GM06990 (cell line): ENCODE measurements around the gene NMNAT1.
A peak's percentile ranks its signal among the peaks of the same experiment; 100 is the strongest.

ENCODE experiments used
- DNase-seq: peaks from one replicate; pipeline ENCODE4 v3.0.0-alpha.2; 2011; ENCODE audit not compliant: insufficient read length; ENCODE audit errors: extremely low read depth
- H3K27me3 ChIP-seq: replicated peaks from 2 replicates; pipeline ENCODE4 v1.6.0; 2011; ENCODE audit warnings: low read length; ENCODE audit not compliant: control insufficient read depth, insufficient read depth
- H3K36me3 ChIP-seq: 2 replicates; pipeline ENCODE4 v1.5.1; 2011; ENCODE audit warnings: low read length; ENCODE audit not compliant: control insufficient read depth, insufficient read depth
- H3K4me3 ChIP-seq: replicated peaks from 2 replicates; pipeline ENCODE4 v1.5.1; 2011; ENCODE audit warnings: low read depth, mild to moderate bottlenecking, control low read depth, low read length
- TF ChIP-seq, protein P1 (sequence below): IDR thresholded peaks from 2 replicates; pipeline ENCODE4 v1.5.1; 2011; ENCODE audit warnings: low read length, control low read depth, mild to moderate bottlenecking, inconsistent platforms; ENCODE audit not compliant: insufficient read depth, poor library complexity, severe bottlenecking

The NMNAT1 gene

DNA sequence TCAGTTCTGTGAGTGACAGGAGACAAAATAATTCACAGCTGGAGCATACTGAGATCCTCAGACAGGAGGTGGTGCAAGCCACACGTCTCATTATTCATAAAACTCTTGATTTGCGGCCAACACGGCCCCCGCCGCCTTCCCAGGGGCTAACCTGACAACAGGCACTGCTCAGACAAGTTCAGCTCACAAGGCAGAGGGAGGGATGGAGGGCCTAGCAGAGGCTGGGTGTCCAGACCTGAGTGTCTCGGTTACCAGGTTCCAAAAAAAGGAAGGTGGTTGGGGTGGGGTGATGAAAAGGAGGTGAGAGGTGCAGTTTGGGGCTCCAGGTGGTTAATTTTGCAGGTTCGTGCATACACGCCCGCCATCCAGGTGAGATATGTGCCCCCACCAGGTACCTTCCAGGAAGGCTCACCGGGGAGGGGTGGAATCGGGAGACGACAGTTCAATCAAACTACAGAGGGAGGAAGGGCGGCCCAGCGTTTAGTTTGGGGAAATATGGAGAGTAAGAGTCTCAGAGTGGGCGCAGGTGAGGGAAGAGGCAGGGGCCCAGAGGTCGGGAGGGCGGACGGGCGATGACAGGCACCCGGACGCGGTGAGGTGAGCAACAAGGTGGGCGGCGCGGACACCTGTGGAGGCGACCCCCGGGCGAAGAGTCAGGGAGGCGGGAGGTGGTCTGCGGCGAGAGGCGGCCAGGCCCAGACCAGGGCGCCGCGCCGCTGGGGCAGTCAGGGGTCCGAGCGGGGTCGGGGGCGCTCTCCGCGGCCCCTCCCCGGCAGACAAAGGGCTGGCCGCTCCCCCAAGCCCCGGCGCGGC is 33.8 kb upstream of the NMNAT1 start:
- H3K4me3 ChIP-seq = peak overlapping the region; percentile 79
- peak; percentile 38 for DNase-seq
- H3K36me3 ChIP-seq = no peaks in the 10 kb centered on the region
- TF ChIP-seq, protein P1, sequence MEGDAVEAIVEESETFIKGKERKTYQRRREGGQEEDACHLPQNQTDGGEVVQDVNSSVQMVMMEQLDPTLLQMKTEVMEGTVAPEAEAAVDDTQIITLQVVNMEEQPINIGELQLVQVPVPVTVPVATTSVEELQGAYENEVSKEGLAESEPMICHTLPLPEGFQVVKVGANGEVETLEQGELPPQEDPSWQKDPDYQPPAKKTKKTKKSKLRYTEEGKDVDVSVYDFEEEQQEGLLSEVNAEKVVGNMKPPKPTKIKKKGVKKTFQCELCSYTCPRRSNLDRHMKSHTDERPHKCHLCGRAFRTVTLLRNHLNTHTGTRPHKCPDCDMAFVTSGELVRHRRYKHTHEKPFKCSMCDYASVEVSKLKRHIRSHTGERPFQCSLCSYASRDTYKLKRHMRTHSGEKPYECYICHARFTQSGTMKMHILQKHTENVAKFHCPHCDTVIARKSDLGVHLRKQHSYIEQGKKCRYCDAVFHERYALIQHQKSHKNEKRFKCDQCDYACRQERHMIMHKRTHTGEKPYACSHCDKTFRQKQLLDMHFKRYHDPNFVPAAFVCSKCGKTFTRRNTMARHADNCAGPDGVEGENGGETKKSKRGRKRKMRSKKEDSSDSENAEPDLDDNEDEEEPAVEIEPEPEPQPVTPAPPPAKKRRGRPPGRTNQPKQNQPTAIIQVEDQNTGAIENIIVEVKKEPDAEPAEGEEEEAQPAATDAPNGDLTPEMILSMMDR = no peak
- no peaks in the 10 kb centered on the region for H3K27me3 ChIP-seq

DNA sequence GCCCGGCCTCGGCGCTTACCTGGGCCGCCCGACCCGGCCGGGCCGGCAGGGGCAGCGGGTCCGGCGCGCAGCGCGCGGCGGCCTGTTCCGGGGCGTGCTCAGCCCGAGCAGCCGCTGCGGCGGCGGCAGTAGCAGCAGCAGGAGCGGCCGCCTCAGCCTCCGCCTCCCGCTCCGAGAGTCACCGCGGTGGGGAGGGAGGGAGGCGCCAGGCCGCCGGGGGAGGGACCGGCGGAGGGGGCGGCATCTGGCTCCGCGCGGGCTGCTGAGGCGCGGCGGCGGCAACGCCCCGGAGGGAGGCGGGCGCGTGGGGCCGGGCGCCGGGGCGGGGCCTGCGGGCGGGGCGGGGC is 33.2 kb upstream of the NMNAT1 start, which contains the start of gene CTNNBIP1:
Gene CTNNBIP1 (minus strand): TSS at position 194 of the 347 bp plus-strand sequence. CDS start 38,205 bp downstream, outside the sequence.
- DNase-seq = no peak
- TF ChIP-seq, protein P1 = no peak

DNA sequence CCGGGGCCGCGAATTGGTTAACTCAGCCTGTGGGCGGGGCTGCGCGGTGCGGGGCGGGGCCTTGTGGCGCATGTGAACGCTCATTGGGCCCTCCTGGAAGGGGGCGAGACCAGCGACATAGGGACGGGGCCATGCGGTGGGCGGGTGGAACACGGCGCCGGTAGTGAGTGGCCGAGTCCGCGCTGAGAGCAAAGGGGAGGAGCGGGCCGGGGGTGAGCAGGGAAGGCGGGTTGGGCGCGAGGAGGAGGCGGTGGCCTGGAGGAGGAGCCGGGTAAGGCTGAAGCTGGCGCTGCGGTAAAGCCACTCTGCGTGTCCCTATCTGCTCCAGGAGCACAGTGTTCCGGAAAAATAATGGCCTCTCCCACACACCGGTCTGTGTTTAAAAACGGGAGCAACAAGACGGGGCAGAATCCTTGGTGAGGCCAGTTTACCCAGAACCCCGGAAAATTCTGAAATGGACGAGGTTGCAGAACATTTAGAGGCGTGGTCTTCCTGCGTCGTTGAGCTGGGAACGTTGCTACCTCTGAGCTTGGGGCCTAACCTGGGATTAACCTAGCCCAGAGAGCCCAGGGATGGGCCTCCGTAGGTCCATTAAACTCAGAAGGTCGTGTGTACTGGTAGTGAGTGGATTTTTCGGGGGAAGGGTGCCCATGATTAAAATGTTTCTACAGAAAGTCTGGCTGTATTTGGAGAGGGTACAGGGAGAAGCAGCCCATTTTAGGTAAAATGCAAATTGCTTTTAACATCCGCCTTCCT is 32.7 kb upstream of the NMNAT1 start:
- Histone ChIP-seq H3K4me3 (peak overlapping the region; percentile 78), H3K36me3 (no peaks in the 10 kb centered on the region), H3K27me3 (no peaks in the 10 kb centered on the region)
- DNase-seq = peak; percentile 99
- TF ChIP-seq, protein P1 = no peak

More for the DNA sequence above, 33.2 kb upstream of the NMNAT1 start, which contains the start of gene CTNNBIP1:
- no peaks in the 10 kb centered on the region for H3K36me3 ChIP-seq
- H3K4me3 ChIP-seq = peak within 1 kb of the TSS; percentile 79
- no peaks in the 10 kb centered on the region for H3K27me3 ChIP-seq

DNA sequence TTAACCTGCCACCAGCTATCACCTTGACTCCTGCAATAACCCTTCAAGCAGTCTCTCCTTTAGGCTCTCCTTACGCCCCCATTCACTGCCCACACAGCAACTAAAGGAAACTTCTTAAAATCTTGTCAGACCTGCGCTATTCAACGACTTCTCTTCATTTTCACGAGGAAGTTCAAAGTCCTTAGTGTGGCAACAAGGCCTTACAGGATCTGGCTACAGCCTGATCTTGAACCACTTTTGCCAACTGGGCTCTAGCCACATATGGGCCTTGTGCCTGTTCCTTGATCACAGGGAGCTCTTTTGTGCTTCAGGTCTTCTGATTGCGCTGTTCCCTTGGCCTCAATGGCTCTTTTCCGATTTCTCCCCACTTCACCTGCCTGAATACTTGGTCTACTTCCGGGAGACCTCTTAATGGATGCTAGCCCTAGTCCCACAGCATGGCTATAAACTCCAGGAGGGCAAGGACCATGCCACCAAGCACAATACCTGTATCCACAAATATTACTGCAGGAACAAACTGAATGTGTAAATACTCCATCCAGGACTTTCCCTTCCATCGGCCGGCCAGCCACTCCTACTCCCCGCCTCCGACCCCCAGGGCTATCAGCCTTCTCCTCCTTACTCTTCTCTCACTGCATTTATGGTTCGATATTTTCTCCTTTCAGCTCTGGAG is 30.9 kb upstream of the NMNAT1 start:
- Histone ChIP-seq H3K4me3 (no peak overlapping the region), H3K27me3 (no peaks in the 10 kb centered on the region), H3K36me3 (no peaks in the 10 kb centered on the region)
- no peak for DNase-seq
- TF ChIP-seq, protein P1 = no peak

DNA sequence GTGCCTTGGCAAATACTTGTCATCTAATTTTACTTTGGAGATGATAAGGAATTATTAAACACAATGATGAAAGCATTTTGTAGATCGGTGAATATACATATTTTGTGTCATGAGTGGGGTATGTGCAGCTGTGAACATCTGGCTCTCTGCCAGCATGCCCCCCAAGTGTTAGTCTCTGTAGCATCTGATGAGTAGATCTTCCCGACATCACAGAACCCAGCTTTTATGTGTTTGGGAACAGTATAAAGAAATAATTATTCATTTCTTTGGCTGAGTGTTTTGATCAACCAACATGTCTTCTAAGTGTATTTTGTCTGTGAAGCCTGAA is 28.7 kb upstream of the NMNAT1 start:
- DNase-seq = no peak
- Histone ChIP-seq H3K27me3 (no peaks in the 10 kb centered on the region), H3K4me3 (no peak overlapping the region), H3K36me3 (no peaks in the 10 kb centered on the region)
- TF ChIP-seq, protein P1 = no peak
